Activated CD8-positive, alpha-beta memory T cell treated with anti-CD3 and anti-CD28 coated beads for 48 hours (primary cell): ENCODE results near the gene BRD2.
"Not testable (repeated sequence)": the region's sequence is repeated elsewhere in the genome, so short reads cannot be mapped to it uniquely, and the experiment has no call there.

Experiments
- DNase-seq, 3 experiments: peaks; one replicate each; pipeline ENCODE4 v3.0.0-alpha.2; 2020; ENCODE audit warnings: low read depth in 2 of 3, low spot score in 2 of 3

Gene BRD2

GRCh38 chr6:32968093-32968866, at the start of gene BRD2:
BRD2 (plus strand) TSS chr6:32968594; CDS start chr6:32972899, 4,305 bp downstream.
- DNase-seq = peak; percentile 83 to 95 (median 91)

- DNase-seq = no peak
Measured at GRCh38 chr6:32920715-32921114, 47.7 kb upstream of the BRD2 start.

- no peak for DNase-seq
Measured at GRCh38 chr6:32922083-32922482, 46.3 kb upstream of the BRD2 start.

- DNase-seq = no peak
Measured at GRCh38 chr6:32931211-32931610, 37.2 kb upstream of the BRD2 start.

GRCh38 chr6:32932132-32932868, 36.1 kb upstream of the BRD2 start:
- no peak for DNase-seq

GRCh38 chr6:32933661-32934085, 34.7 kb upstream of the BRD2 start:
- DNase-seq = peak in 2 of 3 experiments; percentile 55 to 65

- no peak for DNase-seq
Measured at GRCh38 chr6:32935551-32936238, 32.7 kb upstream of the BRD2 start.

GRCh38 chr6:32936239-32937152, 31.9 kb upstream of the BRD2 start:
- DNase-seq = no peak

GRCh38 chr6:32937230-32937633, 31.2 kb upstream of the BRD2 start:
- no peak for DNase-seq

GRCh38 chr6:32938494-32938893, 29.9 kb upstream of the BRD2 start:
- DNase-seq = no peak

- DNase-seq = no peak
Measured at GRCh38 chr6:32940656-32941213, 27.7 kb upstream of the BRD2 start, which contains the start of gene HLA-DMB. HLA-DMB (minus strand) TSS chr6:32941028; CDS start chr6:32940807, 221 bp downstream.

- no peak for DNase-seq
Measured at GRCh38 chr6:32941214-32941768, 27.1 kb upstream of the BRD2 start.

GRCh38 chr6:32942555-32943123, 25.8 kb upstream of the BRD2 start:
- DNase-seq = not testable (repeated sequence)

GRCh38 chr6:32943864-32944649, 24.3 kb upstream of the BRD2 start:
- DNase-seq = peak in 1 of 3 experiments; percentile 17

- peak in 1 of 3 experiments; percentile 38 for DNase-seq
Measured at GRCh38 chr6:32945108-32945760, 23.2 kb upstream of the BRD2 start.

GRCh38 chr6:32945953-32946352, 22.4 kb upstream of the BRD2 start:
- no peak for DNase-seq

GRCh38 chr6:32946893-32947292, 21.5 kb upstream of the BRD2 start:
- no peak for DNase-seq
